ENCODE measurements around the gene ZNF396.

DNA sequence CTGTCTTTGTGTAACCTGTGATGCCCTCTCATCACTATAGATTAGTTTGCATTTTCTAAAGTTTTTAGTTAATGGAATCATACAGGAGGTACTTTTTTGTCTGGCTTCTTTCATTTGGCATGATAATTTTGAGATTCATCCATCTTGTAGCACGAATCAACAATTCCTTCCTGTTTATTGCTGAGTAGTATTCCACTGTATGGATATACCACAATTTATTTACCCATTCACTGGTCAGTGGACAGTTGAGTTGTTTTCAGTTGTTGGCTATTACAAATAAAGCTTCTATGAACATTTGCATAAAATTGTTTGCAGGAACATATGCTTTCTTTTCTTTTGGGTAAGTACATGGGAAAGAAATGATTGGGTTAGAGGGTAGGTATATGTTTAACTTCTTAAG, 40.1 kb upstream of the ZNF396 start:
- TF ChIP-seq, protein P1, sequence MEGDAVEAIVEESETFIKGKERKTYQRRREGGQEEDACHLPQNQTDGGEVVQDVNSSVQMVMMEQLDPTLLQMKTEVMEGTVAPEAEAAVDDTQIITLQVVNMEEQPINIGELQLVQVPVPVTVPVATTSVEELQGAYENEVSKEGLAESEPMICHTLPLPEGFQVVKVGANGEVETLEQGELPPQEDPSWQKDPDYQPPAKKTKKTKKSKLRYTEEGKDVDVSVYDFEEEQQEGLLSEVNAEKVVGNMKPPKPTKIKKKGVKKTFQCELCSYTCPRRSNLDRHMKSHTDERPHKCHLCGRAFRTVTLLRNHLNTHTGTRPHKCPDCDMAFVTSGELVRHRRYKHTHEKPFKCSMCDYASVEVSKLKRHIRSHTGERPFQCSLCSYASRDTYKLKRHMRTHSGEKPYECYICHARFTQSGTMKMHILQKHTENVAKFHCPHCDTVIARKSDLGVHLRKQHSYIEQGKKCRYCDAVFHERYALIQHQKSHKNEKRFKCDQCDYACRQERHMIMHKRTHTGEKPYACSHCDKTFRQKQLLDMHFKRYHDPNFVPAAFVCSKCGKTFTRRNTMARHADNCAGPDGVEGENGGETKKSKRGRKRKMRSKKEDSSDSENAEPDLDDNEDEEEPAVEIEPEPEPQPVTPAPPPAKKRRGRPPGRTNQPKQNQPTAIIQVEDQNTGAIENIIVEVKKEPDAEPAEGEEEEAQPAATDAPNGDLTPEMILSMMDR (conservative IDR thresholded peaks at IDR 0.05; ENCODE audit: low read depth in 2 of 2): no peak
- no peak for TF ChIP-seq CREB1 (CRISPR knock-in tag; IDR thresholded peaks at IDR 0.05; ENCODE audit: low read depth)
- no peak for TF ChIP-seq STAT1 (IDR thresholded peaks at IDR 0.05; ENCODE audit: unreplicated experiment)
- TF ChIP-seq POLR2AphosphoS5 (IDR thresholded peaks at IDR 0.05; ENCODE audit: low read depth): no peak
- TF ChIP-seq, protein P2, sequence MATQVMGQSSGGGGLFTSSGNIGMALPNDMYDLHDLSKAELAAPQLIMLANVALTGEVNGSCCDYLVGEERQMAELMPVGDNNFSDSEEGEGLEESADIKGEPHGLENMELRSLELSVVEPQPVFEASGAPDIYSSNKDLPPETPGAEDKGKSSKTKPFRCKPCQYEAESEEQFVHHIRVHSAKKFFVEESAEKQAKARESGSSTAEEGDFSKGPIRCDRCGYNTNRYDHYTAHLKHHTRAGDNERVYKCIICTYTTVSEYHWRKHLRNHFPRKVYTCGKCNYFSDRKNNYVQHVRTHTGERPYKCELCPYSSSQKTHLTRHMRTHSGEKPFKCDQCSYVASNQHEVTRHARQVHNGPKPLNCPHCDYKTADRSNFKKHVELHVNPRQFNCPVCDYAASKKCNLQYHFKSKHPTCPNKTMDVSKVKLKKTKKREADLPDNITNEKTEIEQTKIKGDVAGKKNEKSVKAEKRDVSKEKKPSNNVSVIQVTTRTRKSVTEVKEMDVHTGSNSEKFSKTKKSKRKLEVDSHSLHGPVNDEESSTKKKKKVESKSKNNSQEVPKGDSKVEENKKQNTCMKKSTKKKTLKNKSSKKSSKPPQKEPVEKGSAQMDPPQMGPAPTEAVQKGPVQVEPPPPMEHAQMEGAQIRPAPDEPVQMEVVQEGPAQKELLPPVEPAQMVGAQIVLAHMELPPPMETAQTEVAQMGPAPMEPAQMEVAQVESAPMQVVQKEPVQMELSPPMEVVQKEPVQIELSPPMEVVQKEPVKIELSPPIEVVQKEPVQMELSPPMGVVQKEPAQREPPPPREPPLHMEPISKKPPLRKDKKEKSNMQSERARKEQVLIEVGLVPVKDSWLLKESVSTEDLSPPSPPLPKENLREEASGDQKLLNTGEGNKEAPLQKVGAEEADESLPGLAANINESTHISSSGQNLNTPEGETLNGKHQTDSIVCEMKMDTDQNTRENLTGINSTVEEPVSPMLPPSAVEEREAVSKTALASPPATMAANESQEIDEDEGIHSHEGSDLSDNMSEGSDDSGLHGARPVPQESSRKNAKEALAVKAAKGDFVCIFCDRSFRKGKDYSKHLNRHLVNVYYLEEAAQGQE (IDR thresholded peaks at IDR 0.05; ENCODE audit: unreplicated experiment): no peak
- TF ChIP-seq JUNB (IDR thresholded peaks at IDR 0.05; ENCODE audit: unreplicated experiment): no peak
- TF ChIP-seq EZH2phosphoT487 (IDR thresholded peaks at IDR 0.05; ENCODE audit: unreplicated experiment): no peak
- no peak for TF ChIP-seq EZH2 (IDR thresholded peaks at IDR 0.05; ENCODE audit: low read depth, unreplicated experiment)
- TF ChIP-seq NANOG (IDR thresholded peaks at IDR 0.05; ENCODE audit: borderline replicate concordance): no peak
- TF ChIP-seq, protein P3, sequence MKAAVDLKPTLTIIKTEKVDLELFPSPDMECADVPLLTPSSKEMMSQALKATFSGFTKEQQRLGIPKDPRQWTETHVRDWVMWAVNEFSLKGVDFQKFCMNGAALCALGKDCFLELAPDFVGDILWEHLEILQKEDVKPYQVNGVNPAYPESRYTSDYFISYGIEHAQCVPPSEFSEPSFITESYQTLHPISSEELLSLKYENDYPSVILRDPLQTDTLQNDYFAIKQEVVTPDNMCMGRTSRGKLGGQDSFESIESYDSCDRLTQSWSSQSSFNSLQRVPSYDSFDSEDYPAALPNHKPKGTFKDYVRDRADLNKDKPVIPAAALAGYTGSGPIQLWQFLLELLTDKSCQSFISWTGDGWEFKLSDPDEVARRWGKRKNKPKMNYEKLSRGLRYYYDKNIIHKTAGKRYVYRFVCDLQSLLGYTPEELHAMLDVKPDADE (IDR thresholded peaks at IDR 0.05): no peak
- TF ChIP-seq ZNF331 (CRISPR knock-in tag; IDR thresholded peaks at IDR 0.05; ENCODE audit: low read depth): no peak

Data from GM23338 (cell line).